ENCODE measurements around the gene ESYT3.
"Not testable (repeated sequence)": the region's sequence is repeated elsewhere in the genome, so short reads cannot be mapped to it uniquely, and the experiment has no call there.

ESYT3 gene

GRCh38 chr3:138408751-138409570, 25.5 kb upstream of the ESYT3 start:
- no peak for DNase-seq (ENCODE audit: low read depth in 3 of 3)

- no peak for DNase-seq (ENCODE audit: low read depth in 3 of 3)
Measured at GRCh38 chr3:138412821-138413551, 21.4 kb upstream of the ESYT3 start.

- not testable (repeated sequence) for DNase-seq (ENCODE audit: low read depth in 3 of 3)
Measured at GRCh38 chr3:138416236-138416635, 18.2 kb upstream of the ESYT3 start.

GRCh38 chr3:138417559-138417982, 16.8 kb upstream of the ESYT3 start:
- DNase-seq (ENCODE audit: low read depth in 3 of 3) = peak; percentile 30 to 61 (median 42)

GRCh38 chr3:138418601-138419206, 15.7 kb upstream of the ESYT3 start:
- DNase-seq (ENCODE audit: low read depth in 3 of 3) = no peak

- DNase-seq (ENCODE audit: low read depth in 3 of 3) = no peak
Measured at GRCh38 chr3:138423316-138423715, 11.1 kb upstream of the ESYT3 start.

GRCh38 chr3:138424323-138424722, 10.1 kb upstream of the ESYT3 start:
- DNase-seq (ENCODE audit: low read depth in 3 of 3) = no peak

GRCh38 chr3:138426211-138426610, 8.2 kb upstream of the ESYT3 start:
- DNase-seq (ENCODE audit: low read depth in 3 of 3) = no peak

- DNase-seq (ENCODE audit: low read depth in 3 of 3) = not testable (repeated sequence)
Measured at GRCh38 chr3:138426754-138427153, 7.7 kb upstream of the ESYT3 start.

GRCh38 chr3:138429665-138430064, 4.8 kb upstream of the ESYT3 start:
- DNase-seq (ENCODE audit: low read depth in 3 of 3) = no peak

GRCh38 chr3:138432576-138433240, 1.7 kb upstream of the ESYT3 start:
- DNase-seq (ENCODE audit: low read depth in 3 of 3) = no peak

GRCh38 chr3:138433892-138434275, 532 bp upstream of the ESYT3 start:
- DNase-seq (ENCODE audit: low read depth in 3 of 3) = no peak

- peak in 1 of 3 experiments; percentile 16 for DNase-seq (ENCODE audit: low read depth in 3 of 3)
Measured at GRCh38 chr3:138434875-138435772, 708 bp downstream of the ESYT3 start.

GRCh38 chr3:138435840-138436239, 1.4 kb downstream of the ESYT3 start:
- no peak for DNase-seq (ENCODE audit: low read depth in 3 of 3)

GRCh38 chr3:138437281-138437680, 2.9 kb downstream of the ESYT3 start:
- no peak for DNase-seq (ENCODE audit: low read depth in 3 of 3)

- DNase-seq (ENCODE audit: low read depth in 3 of 3) = no peak
Measured at GRCh38 chr3:138438896-138439295, 4.5 kb downstream of the ESYT3 start.

GRCh38 chr3:138439646-138440045, 5.2 kb downstream of the ESYT3 start:
- no peak for DNase-seq (ENCODE audit: low read depth in 3 of 3)

- no peak for DNase-seq (ENCODE audit: low read depth in 3 of 3)
Measured at GRCh38 chr3:138440121-138440521, 5.7 kb downstream of the ESYT3 start.

GRCh38 chr3:138440596-138440995, 6.2 kb downstream of the ESYT3 start:
- DNase-seq (ENCODE audit: low read depth in 3 of 3) = no peak

GRCh38 chr3:138441256-138441655, 6.8 kb downstream of the ESYT3 start:
- no peak for DNase-seq (ENCODE audit: low read depth in 3 of 3)

GRCh38 chr3:138441742-138442141, 7.3 kb downstream of the ESYT3 start:
- DNase-seq (ENCODE audit: low read depth in 3 of 3) = no peak
